C4-2B (cell line): ENCODE measurements around the gene IGLON5.

ENCODE experiments used
- CTCF ChIP-seq: fragments of 450-650 bp; conservative IDR thresholded peaks from 2 replicates; pipeline ENCODE4 v1.5.1; 2017; ENCODE audit warnings: mild to moderate bottlenecking
- ZFX ChIP-seq: fragments of 450-650 bp; IDR thresholded peaks from 2 replicates; pipeline ENCODE4 v1.6.1; 2017

GRCh38 chr19:51311351-51312257, at the start of gene IGLON5:
- TF ChIP-seq CTCF = no peak
- TF ChIP-seq ZFX = no peak
